Liver (tissue), 9 donors: Measurements from ENCODE around the gene NEDD4. TPM values are rescaled to one million over a fixed set of nuclear protein-coding genes. Genes with fewer than 3 reads are reported as not detected.

Experiments
- DNase-seq: peaks from one replicate; pipeline ENCODE4 v3.0.0-alpha.2; 2017; ENCODE audit warnings: low spot score
- H3K27ac ChIP-seq, 2 donors: one replicate each; pipeline ENCODE4 v1.7.0; 2013; ENCODE audit warnings: inconsistent platforms in 2 of 2, low read length in 2 of 2, control low read depth in 1 of 2, low read depth in 1 of 2, mild to moderate bottlenecking in 1 of 2
- H3K27me3 ChIP-seq, 4 donors: one replicate each; pipeline versions ENCODE4 v1.6.1 to v1.7.0; 2013; ENCODE audit warnings: low read length in 3 of 4, inconsistent platforms in 1 of 4, mild to moderate bottlenecking in 1 of 4, moderate library complexity in 1 of 4; ENCODE audit not compliant: control insufficient read depth in 4 of 4, insufficient read depth in 4 of 4
- H3K36me3 ChIP-seq, 4 donors: one replicate each; pipeline versions ENCODE4 v1.6.1 to v1.7.0; 2013; ENCODE audit warnings: low read length in 3 of 4, mild to moderate bottlenecking in 3 of 4, low read depth in 1 of 4, moderate library complexity in 1 of 4; ENCODE audit not compliant: control insufficient read depth in 4 of 4, insufficient read depth in 3 of 4
- H3K4me1 ChIP-seq, 4 donors: one replicate each; pipeline versions ENCODE4 v1.6.1 to v1.7.0; 2013; ENCODE audit warnings: low read length in 3 of 4, mild to moderate bottlenecking in 3 of 4, moderate library complexity in 1 of 4; ENCODE audit not compliant: control insufficient read depth in 4 of 4, insufficient read depth in 4 of 4
- H3K4me3 ChIP-seq, 3 donors: one replicate each; pipeline versions ENCODE4 v1.6.1 to v1.7.0; 2013; ENCODE audit warnings: low read length in 3 of 3, control low read depth in 1 of 3, low read depth in 1 of 3, mild to moderate bottlenecking in 1 of 3
- H3K9ac ChIP-seq, 2 donors: one replicate each; pipeline ENCODE4 v1.7.0; 2013; ENCODE audit warnings: low read length in 2 of 2, mild to moderate bottlenecking in 2 of 2, moderate library complexity in 2 of 2, control low read depth in 1 of 2, low read depth in 1 of 2
- H3K9me3 ChIP-seq, 4 donors: one replicate each; pipeline versions ENCODE4 v1.6.1 to v1.7.0; 2013; ENCODE audit warnings: low read length in 3 of 4; ENCODE audit not compliant: control insufficient read depth in 4 of 4
- EGR1 ChIP-seq, 2 donors: IDR thresholded peaks; 2 replicates each; pipeline ENCODE4 v1.6.1; 2016 to 2018; ENCODE audit warnings: antibody characterized with exemption in 2 of 2, low read depth in 2 of 2
- FOXA1 ChIP-seq: IDR thresholded peaks from 2 replicates; pipeline ENCODE4 v1.6.1; 2016; ENCODE audit warnings: antibody characterized with exemption
- FOXA2 ChIP-seq: IDR thresholded peaks from 2 replicates; pipeline ENCODE4 v1.6.1; 2016; ENCODE audit warnings: antibody characterized with exemption
- GABPA ChIP-seq, 2 donors: IDR thresholded peaks in 1 of 2; conservative IDR thresholded peaks in 1 of 2; 2 replicates each; pipeline ENCODE4 v1.6.1; 2016; ENCODE audit warnings: antibody characterized with exemption in 2 of 2, mild to moderate bottlenecking in 1 of 2, moderate library complexity in 1 of 2
- HNF4A ChIP-seq, 2 donors: conservative IDR thresholded peaks; 2 replicates each; pipeline ENCODE4 v1.6.1; 2016; ENCODE audit warnings: antibody characterized with exemption in 2 of 2, mild to moderate bottlenecking in 2 of 2
- HNF4G ChIP-seq: IDR thresholded peaks from 2 replicates; pipeline ENCODE4 v1.6.1; 2016; ENCODE audit warnings: antibody characterized with exemption
- JUND ChIP-seq, 2 donors: IDR thresholded peaks; 2 replicates each; pipeline ENCODE4 v1.6.1; 2016; ENCODE audit warnings: antibody characterized with exemption in 2 of 2
- NR2F2 ChIP-seq: IDR thresholded peaks from 2 replicates; pipeline ENCODE4 v1.6.1; 2016; ENCODE audit warnings: antibody characterized with exemption
- RAD21 ChIP-seq, 2 donors: IDR thresholded peaks; 2 replicates each; pipeline ENCODE4 v1.6.1; 2016; ENCODE audit warnings: antibody characterized with exemption in 2 of 2, mild to moderate bottlenecking in 2 of 2
- RXRA ChIP-seq, 2 donors: IDR thresholded peaks; 2 replicates each; pipeline ENCODE4 v1.6.1; 2017 to 2018; ENCODE audit warnings: antibody characterized with exemption in 2 of 2, mild to moderate bottlenecking in 1 of 2
- SP1 ChIP-seq: IDR thresholded peaks from 2 replicates; pipeline ENCODE4 v1.6.1; 2018; ENCODE audit warnings: antibody characterized with exemption, mild to moderate bottlenecking
- TAF1 ChIP-seq: conservative IDR thresholded peaks from 2 replicates; pipeline ENCODE4 v1.6.1; 2016; ENCODE audit warnings: antibody characterized with exemption, mild to moderate bottlenecking
- YY1 ChIP-seq: IDR thresholded peaks from 2 replicates; pipeline ENCODE4 v1.6.1; 2016; ENCODE audit warnings: antibody characterized with exemption, mild to moderate bottlenecking
- WGBS: extraction: QIAGEN DNeasy Blood & Tissue Kit; methylation state at CpG from one replicate; pipeline ENCODE4 v1.1.7; 2013; 5-methylcytosine and 5-hydroxymethylcytosine counted together
- polyA plus RNA-seq, 2 donors: library from polyadenylated mRNA; stranded (reverse) in 1 of 2; unstranded in 1 of 2; fragments of 200-250 nt in 1 of 2; fragments of >200 nt in 1 of 2; fragmentation: Nextera tagmentation in 1 of 2; extraction: Ambion mirVana in 1 of 2; gene quantifications; one replicate each; pipeline versions ENCODE4 v1.2.1 to v1.2.3, GENCODE V29; 2013 to 2015
- total RNA-seq, 2 donors: library from RNA; depleted of rRNA; stranded (reverse); fragments of >200 nt; gene quantifications; one replicate each; pipeline ENCODE4 v1.2.3, GENCODE V29; 2014
- TF ChIP-seq, protein P1 (sequence below): IDR thresholded peaks from 2 replicates; pipeline ENCODE4 v1.6.1; 2016; ENCODE audit warnings: antibody characterized with exemption, mild to moderate bottlenecking
- TF ChIP-seq, protein P2 (sequence below): IDR thresholded peaks from 2 replicates; pipeline ENCODE4 v1.6.1; 2016; ENCODE audit warnings: antibody characterized with exemption
- TF ChIP-seq, protein P3 (sequence below): fragments of 150-350 bp; IDR thresholded peaks from 2 replicates; pipeline ENCODE4 v1.5.1; 2017; ENCODE audit warnings: improper control_type of control experiment, low read depth, low read length; ENCODE audit not compliant: missing input control
- TF ChIP-seq, protein P4 (sequence below): IDR thresholded peaks from 2 replicates; pipeline ENCODE4 v1.6.1; 2016; ENCODE audit warnings: antibody characterized with exemption
- TF ChIP-seq, protein P5 (sequence below): IDR thresholded peaks from 2 replicates; pipeline ENCODE4 v1.6.1; 2016; ENCODE audit warnings: antibody characterized with exemption
- donor health status: healthy.
- donor health status: healthy.
- donor health status: healthy.
- donor health status: healthy.
- donor health status: healthy.

NEDD4 gene
- total and polyA plus RNA-seq, 4 donors: 9.1 to 17.5 (median 12.4) TPM

DNA sequence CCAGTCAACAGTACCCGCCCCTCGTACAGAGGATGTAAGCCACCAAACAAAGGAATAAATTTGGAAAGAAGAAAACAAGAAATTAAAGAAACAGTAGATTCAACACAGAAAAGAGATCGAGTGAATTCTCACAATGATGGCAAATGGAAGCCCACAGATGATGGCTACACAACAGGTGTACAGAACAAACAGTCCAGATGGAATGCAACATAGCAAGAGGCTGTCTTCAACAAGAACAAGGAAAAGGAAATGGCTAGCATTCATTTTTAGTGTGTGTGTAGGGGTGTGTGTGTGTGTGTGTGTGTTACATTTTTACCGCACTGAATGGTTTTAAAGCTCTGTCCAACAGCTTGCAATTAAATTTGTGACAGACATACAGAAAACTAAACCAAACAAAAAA lies 12.9 kb downstream of the NEDD4 start:
- Histone ChIP-seq H3K4me1 (no peaks in the 10 kb centered on the region), H3K9ac (no peak overlapping the region), H3K36me3 (no peaks in the 10 kb centered on the region), H3K27ac (no peak overlapping the region), H3K9me3 (no peaks in the 10 kb centered on the region), H3K27me3 (no peaks in the 10 kb centered on the region), H3K4me3 (no peak overlapping the region)
- TF ChIP-seq RXRA (IDR thresholded peaks at IDR 0.05): no peak
- TF ChIP-seq, protein P1, sequence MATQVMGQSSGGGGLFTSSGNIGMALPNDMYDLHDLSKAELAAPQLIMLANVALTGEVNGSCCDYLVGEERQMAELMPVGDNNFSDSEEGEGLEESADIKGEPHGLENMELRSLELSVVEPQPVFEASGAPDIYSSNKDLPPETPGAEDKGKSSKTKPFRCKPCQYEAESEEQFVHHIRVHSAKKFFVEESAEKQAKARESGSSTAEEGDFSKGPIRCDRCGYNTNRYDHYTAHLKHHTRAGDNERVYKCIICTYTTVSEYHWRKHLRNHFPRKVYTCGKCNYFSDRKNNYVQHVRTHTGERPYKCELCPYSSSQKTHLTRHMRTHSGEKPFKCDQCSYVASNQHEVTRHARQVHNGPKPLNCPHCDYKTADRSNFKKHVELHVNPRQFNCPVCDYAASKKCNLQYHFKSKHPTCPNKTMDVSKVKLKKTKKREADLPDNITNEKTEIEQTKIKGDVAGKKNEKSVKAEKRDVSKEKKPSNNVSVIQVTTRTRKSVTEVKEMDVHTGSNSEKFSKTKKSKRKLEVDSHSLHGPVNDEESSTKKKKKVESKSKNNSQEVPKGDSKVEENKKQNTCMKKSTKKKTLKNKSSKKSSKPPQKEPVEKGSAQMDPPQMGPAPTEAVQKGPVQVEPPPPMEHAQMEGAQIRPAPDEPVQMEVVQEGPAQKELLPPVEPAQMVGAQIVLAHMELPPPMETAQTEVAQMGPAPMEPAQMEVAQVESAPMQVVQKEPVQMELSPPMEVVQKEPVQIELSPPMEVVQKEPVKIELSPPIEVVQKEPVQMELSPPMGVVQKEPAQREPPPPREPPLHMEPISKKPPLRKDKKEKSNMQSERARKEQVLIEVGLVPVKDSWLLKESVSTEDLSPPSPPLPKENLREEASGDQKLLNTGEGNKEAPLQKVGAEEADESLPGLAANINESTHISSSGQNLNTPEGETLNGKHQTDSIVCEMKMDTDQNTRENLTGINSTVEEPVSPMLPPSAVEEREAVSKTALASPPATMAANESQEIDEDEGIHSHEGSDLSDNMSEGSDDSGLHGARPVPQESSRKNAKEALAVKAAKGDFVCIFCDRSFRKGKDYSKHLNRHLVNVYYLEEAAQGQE: no peak
- DNase-seq: no peak
- 95% methylated on average over 4 of the region's 4 CpGs for WGBS

DNA sequence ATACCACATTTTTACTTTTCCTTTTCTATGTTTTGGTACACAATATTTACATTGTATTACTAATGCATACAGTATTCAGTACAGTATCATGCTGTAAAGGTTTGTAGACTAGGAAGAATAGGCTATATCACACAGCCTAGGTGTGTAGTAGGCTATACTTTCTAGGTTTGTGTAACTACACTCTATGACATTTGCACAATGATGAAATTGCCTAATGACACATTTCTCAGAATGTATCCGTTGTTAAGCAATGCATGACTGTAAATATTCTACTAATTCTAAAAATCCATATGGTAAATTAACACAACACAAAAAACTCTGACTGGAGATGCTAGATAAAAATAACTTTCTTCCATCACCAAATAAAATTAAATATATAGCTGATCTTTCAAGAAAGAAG lies 16.2 kb downstream of the NEDD4 start:
- H3K9ac ChIP-seq: no peak overlapping the region
- H3K36me3 ChIP-seq: no peaks in the 10 kb centered on the region
- H3K4me3 ChIP-seq: no peak overlapping the region
- TF ChIP-seq RAD21 (IDR thresholded peaks at IDR 0.05) (no peak), JUND (IDR thresholded peaks at IDR 0.05) (no peak), GABPA (IDR thresholded peaks at IDR 0.05 in 1 of 2, conservative IDR thresholded peaks at IDR 0.05 in 1 of 2) (no peak), TAF1 (no peak), NR2F2 (no peak), FOXA2 (no peak), FOXA1 (no peak), RXRA (IDR thresholded peaks at IDR 0.05) (no peak), EGR1 (IDR thresholded peaks at IDR 0.05; ENCODE audit: low read depth in 2 of 2) (no peak), YY1 (no peak), HNF4G (no peak), HNF4A (conservative IDR thresholded peaks at IDR 0.05) (no peak), SP1 (no peak)
- TF ChIP-seq, protein P2, sequence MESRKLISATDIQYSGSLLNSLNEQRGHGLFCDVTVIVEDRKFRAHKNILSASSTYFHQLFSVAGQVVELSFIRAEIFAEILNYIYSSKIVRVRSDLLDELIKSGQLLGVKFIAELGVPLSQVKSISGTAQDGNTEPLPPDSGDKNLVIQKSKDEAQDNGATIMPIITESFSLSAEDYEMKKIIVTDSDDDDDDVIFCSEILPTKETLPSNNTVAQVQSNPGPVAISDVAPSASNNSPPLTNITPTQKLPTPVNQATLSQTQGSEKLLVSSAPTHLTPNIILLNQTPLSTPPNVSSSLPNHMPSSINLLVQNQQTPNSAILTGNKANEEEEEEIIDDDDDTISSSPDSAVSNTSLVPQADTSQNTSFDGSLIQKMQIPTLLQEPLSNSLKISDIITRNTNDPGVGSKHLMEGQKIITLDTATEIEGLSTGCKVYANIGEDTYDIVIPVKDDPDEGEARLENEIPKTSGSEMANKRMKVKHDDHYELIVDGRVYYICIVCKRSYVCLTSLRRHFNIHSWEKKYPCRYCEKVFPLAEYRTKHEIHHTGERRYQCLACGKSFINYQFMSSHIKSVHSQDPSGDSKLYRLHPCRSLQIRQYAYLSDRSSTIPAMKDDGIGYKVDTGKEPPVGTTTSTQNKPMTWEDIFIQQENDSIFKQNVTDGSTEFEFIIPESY: no peak
- TF ChIP-seq, protein P3, sequence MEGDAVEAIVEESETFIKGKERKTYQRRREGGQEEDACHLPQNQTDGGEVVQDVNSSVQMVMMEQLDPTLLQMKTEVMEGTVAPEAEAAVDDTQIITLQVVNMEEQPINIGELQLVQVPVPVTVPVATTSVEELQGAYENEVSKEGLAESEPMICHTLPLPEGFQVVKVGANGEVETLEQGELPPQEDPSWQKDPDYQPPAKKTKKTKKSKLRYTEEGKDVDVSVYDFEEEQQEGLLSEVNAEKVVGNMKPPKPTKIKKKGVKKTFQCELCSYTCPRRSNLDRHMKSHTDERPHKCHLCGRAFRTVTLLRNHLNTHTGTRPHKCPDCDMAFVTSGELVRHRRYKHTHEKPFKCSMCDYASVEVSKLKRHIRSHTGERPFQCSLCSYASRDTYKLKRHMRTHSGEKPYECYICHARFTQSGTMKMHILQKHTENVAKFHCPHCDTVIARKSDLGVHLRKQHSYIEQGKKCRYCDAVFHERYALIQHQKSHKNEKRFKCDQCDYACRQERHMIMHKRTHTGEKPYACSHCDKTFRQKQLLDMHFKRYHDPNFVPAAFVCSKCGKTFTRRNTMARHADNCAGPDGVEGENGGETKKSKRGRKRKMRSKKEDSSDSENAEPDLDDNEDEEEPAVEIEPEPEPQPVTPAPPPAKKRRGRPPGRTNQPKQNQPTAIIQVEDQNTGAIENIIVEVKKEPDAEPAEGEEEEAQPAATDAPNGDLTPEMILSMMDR: no peak
- TF ChIP-seq, protein P1: no peak
- TF ChIP-seq, protein P4, sequence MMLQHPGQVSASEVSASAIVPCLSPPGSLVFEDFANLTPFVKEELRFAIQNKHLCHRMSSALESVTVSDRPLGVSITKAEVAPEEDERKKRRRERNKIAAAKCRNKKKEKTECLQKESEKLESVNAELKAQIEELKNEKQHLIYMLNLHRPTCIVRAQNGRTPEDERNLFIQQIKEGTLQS: no peak
- TF ChIP-seq, protein P5, sequence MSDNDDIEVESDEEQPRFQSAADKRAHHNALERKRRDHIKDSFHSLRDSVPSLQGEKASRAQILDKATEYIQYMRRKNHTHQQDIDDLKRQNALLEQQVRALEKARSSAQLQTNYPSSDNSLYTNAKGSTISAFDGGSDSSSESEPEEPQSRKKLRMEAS: no peak
- no peak overlapping the region for H3K27ac ChIP-seq
- no peaks in the 10 kb centered on the region for H3K27me3 ChIP-seq
- no peak for DNase-seq
- H3K9me3 ChIP-seq: no peaks in the 10 kb centered on the region
- no peaks in the 10 kb centered on the region for H3K4me1 ChIP-seq
- WGBS: 80% methylated on average over 1 of the region's 1 CpG
